NCI-H82 treated with DMSO at 0.1 percent for 48 hours (cell line): ENCODE data around the gene KIF2A.
A peak's percentile ranks its signal among the peaks of the same experiment; 100 is the strongest.

Experiments used
- DNase-seq: peaks from one replicate; lab custom pipeline; 2025; ENCODE audit not compliant: unreplicated experiment; lab: John Stamatoyannopoulos, UW

KIF2A gene

GRCh38 chr5:62374090-62374489 lies 68.1 kb downstream of the KIF2A start:
- DNase-seq = no peak

- DNase-seq = no peak
Measured at GRCh38 chr5:62375627-62376026, 69.6 kb downstream of the KIF2A start.

- DNase-seq = no peak
Measured at GRCh38 chr5:62376064-62376463, 70.1 kb downstream of the KIF2A start.

- no peak for DNase-seq
Measured at GRCh38 chr5:62385131-62385530, 79.1 kb downstream of the KIF2A start.

- no peak for DNase-seq
Measured at GRCh38 chr5:62385816-62386400, 79.9 kb downstream of the KIF2A start.

- DNase-seq = no peak
Measured at GRCh38 chr5:62386824-62387223, 80.8 kb downstream of the KIF2A start.

GRCh38 chr5:62395210-62395950 lies 89.4 kb downstream of the KIF2A start:
- DNase-seq = no peak

- DNase-seq = peak; percentile 94
Measured at GRCh38 chr5:62403411-62404250, 97.6 kb downstream of the KIF2A start, which contains the start of gene DIMT1. Gene DIMT1 (minus strand): TSS chr5:62403905. CDS start chr5:62403772, 133 bp downstream.

GRCh38 chr5:62412549-62413329 lies 106.7 kb downstream of the KIF2A start, which contains the start of gene IPO11:
Gene IPO11 (plus strand): TSS chr5:62412763. CDS start chr5:62437280, 24,517 bp downstream.
- peak; percentile 93 for DNase-seq

GRCh38 chr5:62413711-62414110 lies 107.7 kb downstream of the KIF2A start:
- no peak for DNase-seq

GRCh38 chr5:62418462-62419076 lies 112.6 kb downstream of the KIF2A start:
- DNase-seq = no peak

- no peak for DNase-seq
Measured at GRCh38 chr5:62419609-62420008, 113.6 kb downstream of the KIF2A start.

- DNase-seq = no peak
Measured at GRCh38 chr5:62421414-62421813, 115.4 kb downstream of the KIF2A start.

GRCh38 chr5:62424763-62425162 lies 118.8 kb downstream of the KIF2A start:
- DNase-seq = no peak

- no peak for DNase-seq
Measured at GRCh38 chr5:62431735-62432620, 126.0 kb downstream of the KIF2A start.

- DNase-seq = no peak
Measured at GRCh38 chr5:62432621-62433064, 126.6 kb downstream of the KIF2A start.
